Loucy (cell line): ENCODE results near the gene SPOP.
"Not testable (repeated sequence)": the region's sequence is repeated elsewhere in the genome, so short reads cannot be mapped to it uniquely, and the experiment has no call there.

Experiments used
- H2AFZ ChIP-seq: fragments of 200-600 bp; sonication (generic); 2 replicates; pipeline ENCODE4 v1.6.0; 2016; ENCODE audit warnings: antibody characterized with exemption, mild to moderate bottlenecking, low read length, moderate library complexity
- H3F3A ChIP-seq: fragments of 200-600 bp; 2 replicates; pipeline ENCODE4 v1.6.0; 2016; ENCODE audit warnings: antibody characterized with exemption, low read depth, mild to moderate bottlenecking
- H3K27me3 ChIP-seq: fragments of 200-600 bp; sonication (generic); 2 replicates; pipeline ENCODE4 v1.6.1; 2014; ENCODE audit warnings: low read length, mild to moderate bottlenecking; ENCODE audit not compliant: insufficient read depth, poor library complexity, severe bottlenecking
- H3K36me3 ChIP-seq: fragments of 200-600 bp; sonication (generic); 2 replicates; pipeline ENCODE4 v1.6.1; 2016; ENCODE audit warnings: low read length; ENCODE audit not compliant: insufficient read depth
- H3K4me1 ChIP-seq: fragments of 200-600 bp; sonication (generic); 2 replicates; pipeline ENCODE4 v1.5.1; 2014; ENCODE audit warnings: low read length, mild to moderate bottlenecking; ENCODE audit not compliant: insufficient read depth, poor library complexity, severe bottlenecking
- H3K4me2 ChIP-seq: fragments of 200-600 bp; sonication (generic); 2 replicates; pipeline ENCODE4 v1.6.0; 2014; ENCODE audit warnings: antibody characterized with exemption, low read length, low read depth, mild to moderate bottlenecking; ENCODE audit not compliant: poor library complexity, severe bottlenecking
- H3K4me3 ChIP-seq: fragments of 200-600 bp; sonication (generic); 2 replicates; pipeline ENCODE4 v1.5.1; 2014; ENCODE audit warnings: low read length, mild to moderate bottlenecking, mixed read lengths; ENCODE audit not compliant: poor library complexity, severe bottlenecking
- H3K79me2 ChIP-seq: fragments of 200-600 bp; sonication (generic); 2 replicates; pipeline ENCODE4 v1.6.1; 2014; ENCODE audit warnings: low read length; ENCODE audit not compliant: insufficient read depth
- H3K9ac ChIP-seq: fragments of 200-600 bp; sonication (generic); 2 replicates; pipeline ENCODE4 v1.6.0; 2014; ENCODE audit warnings: mild to moderate bottlenecking, low read depth, low read length, moderate library complexity; ENCODE audit not compliant: poor library complexity, severe bottlenecking
- H3K9me2 ChIP-seq: fragments of 200-600 bp; sonication (generic); replicated peaks from 2 replicates; pipeline ENCODE4 v1.6.1; 2016; ENCODE audit warnings: low read depth, low read length, mixed read lengths
- H3K9me3 ChIP-seq: fragments of 200-600 bp; sonication (generic); 2 replicates; pipeline ENCODE4 v1.6.1; 2014; ENCODE audit warnings: mild to moderate bottlenecking, antibody characterized with exemption, low read length, low read depth; ENCODE audit not compliant: insufficient read depth
- H4K20me1 ChIP-seq: fragments of 200-600 bp; sonication (generic); 2 replicates; pipeline ENCODE4 v1.6.0; 2014; ENCODE audit warnings: antibody characterized with exemption, low read length, mild to moderate bottlenecking; ENCODE audit not compliant: insufficient read depth, poor library complexity, severe bottlenecking
- EZH2phosphoT487 ChIP-seq: fragments of 200-600 bp; IDR thresholded peaks from 2 replicates; pipeline ENCODE4 v1.6.1; 2018; ENCODE audit warnings: antibody characterized with exemption, mild to moderate bottlenecking, moderate library complexity, borderline replicate concordance
- TF ChIP-seq, protein P1 (sequence below): fragments of 200-600 bp; sonication (generic); conservative IDR thresholded peaks from 2 replicates; pipeline ENCODE4 v1.5.1; 2014; ENCODE audit warnings: mild to moderate bottlenecking, antibody characterized with exemption, low read length

Gene SPOP

DNA sequence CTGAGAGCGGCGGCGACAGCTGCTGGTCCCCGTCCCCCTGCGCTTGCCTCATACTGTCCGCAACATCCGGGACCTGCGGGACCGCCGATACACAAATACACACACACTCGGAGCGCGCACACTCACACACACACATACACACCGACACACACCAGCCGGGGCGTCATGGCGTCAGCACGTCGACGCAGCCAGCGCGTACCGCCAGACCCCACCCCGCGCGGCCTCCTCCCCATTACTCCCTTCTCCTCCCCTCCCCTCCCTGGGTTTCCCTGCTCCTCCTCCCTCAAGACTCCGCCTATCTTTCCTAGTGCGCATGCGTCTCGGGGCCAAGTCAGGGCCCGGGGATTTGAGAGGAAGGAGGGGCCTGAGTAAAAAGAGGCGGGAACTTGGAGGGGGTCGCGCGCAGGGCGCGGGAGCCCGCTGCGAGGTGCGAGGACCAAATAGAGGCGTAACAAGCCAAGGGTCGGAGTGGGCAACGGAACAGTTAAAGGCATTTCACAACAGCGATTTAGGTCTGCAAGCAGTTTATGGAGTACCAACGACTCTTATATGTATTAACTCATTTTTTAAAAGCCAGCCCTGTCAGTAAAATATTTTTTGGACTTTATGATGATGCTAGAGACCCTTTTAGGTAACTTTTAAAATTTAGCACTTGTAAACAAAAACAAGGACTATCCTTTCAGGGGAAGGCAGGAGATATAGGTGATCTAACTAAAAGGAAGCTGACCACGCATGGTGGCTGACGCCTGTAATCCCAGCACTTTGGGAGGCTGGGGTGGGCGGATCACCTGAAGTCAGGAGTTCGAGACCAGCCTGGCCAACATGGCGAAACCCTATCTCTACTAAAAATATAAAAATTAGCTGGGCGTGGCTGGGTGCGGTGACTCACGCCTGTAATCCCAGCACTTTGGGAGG lies at the start of gene SPOP:
SPOP (minus strand) TSS at position 165 of the 915 bp plus-strand sequence. CDS start 55,287 bp downstream, outside the sequence.
- H3K36me3 ChIP-seq: no peaks in the 10 kb centered on the region
- no peaks in the 10 kb centered on the region for H3K27me3 ChIP-seq
- no peaks in the 10 kb centered on the region for H3F3A ChIP-seq
- H3K4me1 ChIP-seq: peaks cover 24% of the 10 kb centered on the region
- H3K9ac ChIP-seq: peak within 1 kb of the TSS; percentile 83
- no peaks in the 10 kb centered on the region for H3K9me2 ChIP-seq
- peaks cover 38% of the 10 kb centered on the region for H4K20me1 ChIP-seq
- peak within 1 kb of the TSS; percentile 85 for H3K4me3 ChIP-seq
- peak within 1 kb of the TSS; percentile 98 for H2AFZ ChIP-seq
- H3K4me2 ChIP-seq: peak within 1 kb of the TSS; percentile 90
- H3K79me2 ChIP-seq: peaks cover 39% of the 10 kb centered on the region
- TF ChIP-seq, protein P1, sequence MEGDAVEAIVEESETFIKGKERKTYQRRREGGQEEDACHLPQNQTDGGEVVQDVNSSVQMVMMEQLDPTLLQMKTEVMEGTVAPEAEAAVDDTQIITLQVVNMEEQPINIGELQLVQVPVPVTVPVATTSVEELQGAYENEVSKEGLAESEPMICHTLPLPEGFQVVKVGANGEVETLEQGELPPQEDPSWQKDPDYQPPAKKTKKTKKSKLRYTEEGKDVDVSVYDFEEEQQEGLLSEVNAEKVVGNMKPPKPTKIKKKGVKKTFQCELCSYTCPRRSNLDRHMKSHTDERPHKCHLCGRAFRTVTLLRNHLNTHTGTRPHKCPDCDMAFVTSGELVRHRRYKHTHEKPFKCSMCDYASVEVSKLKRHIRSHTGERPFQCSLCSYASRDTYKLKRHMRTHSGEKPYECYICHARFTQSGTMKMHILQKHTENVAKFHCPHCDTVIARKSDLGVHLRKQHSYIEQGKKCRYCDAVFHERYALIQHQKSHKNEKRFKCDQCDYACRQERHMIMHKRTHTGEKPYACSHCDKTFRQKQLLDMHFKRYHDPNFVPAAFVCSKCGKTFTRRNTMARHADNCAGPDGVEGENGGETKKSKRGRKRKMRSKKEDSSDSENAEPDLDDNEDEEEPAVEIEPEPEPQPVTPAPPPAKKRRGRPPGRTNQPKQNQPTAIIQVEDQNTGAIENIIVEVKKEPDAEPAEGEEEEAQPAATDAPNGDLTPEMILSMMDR: no peak
- no peak for TF ChIP-seq EZH2phosphoT487
- no peaks in the 10 kb centered on the region for H3K9me3 ChIP-seq

DNA sequence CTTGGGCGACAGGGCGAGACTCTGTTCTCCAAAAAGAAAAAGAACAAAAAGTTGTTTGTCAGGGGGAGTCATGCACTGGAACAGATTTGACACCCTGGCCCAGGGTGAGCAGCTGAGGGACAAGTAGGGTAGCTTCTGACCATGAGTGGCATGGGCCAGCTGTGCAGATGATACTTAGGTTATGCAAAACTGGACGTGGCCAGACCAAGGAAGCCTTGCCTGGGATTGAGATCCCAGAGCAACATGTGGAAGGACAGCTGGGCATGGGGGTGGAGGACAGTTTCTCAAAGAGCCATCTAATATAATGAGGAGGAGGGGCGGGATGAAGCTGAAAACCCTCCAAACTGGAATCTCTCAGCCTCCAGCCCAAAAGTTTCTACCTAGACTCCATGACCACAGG lies 49.5 kb upstream of the SPOP start:
- Histone ChIP-seq H3K27me3 (no peaks in the 10 kb centered on the region), H3K4me2 (no peak overlapping the region), H3K4me3 (no peak overlapping the region), H2AFZ (no peak overlapping the region), H4K20me1 (peaks cover 95% of the 10 kb centered on the region), H3F3A (no peaks in the 10 kb centered on the region), H3K36me3 (peaks cover 93% of the 10 kb centered on the region; the same call in 1 of the 2 replicates), H3K9me2 (no peaks in the 10 kb centered on the region), H3K9me3 (no peaks in the 10 kb centered on the region), H3K9ac (no peak overlapping the region), H3K4me1 (no peaks in the 10 kb centered on the region), H3K79me2 (peaks cover 100% of the 10 kb centered on the region)
- TF ChIP-seq EZH2phosphoT487: no peak
- TF ChIP-seq, protein P1: no peak

DNA sequence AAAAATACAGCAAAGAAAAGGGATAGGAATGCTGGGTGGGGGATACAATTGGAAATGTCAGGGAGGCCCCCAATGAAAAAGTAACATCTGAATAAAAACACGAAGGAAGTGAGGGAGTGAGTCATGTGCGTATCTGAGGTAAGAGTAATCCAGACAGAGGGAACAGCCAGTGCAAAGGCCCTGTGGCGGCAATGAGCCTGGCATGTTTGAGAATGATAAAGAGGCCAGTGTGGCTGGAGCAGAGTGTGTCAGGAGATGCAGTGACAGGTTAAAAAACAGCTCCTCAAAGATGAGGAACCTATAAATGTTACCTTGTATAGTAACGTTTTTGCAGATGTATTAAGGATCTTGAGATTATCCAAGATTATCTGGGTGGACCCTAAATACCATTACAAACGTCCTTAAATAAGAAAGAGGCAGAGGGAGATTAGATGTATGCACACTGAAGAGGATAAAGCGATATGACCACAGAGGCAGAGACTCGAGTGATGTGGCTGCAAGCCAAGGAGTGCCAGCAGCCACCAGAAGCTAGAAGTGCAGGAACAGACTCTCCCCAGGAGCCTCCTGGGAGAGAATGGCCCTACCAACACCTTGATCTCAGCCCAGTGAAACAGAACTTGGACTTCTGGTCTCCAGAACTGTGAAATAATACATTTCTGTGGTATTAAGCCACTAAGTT lies 47.7 kb upstream of the SPOP start:
- no peak overlapping the region for H3K9ac ChIP-seq
- H3K4me2 ChIP-seq: no peak overlapping the region
- TF ChIP-seq EZH2phosphoT487: no peak
- TF ChIP-seq, protein P1: no peak
- no peaks in the 10 kb centered on the region for H3F3A ChIP-seq
- H3K79me2 ChIP-seq: peaks cover 93% of the 10 kb centered on the region
- H4K20me1 ChIP-seq: peaks cover 87% of the 10 kb centered on the region
- no peaks in the 10 kb centered on the region for H3K27me3 ChIP-seq
- no peaks in the 10 kb centered on the region for H3K9me2 ChIP-seq
- no peak overlapping the region for H3K4me3 ChIP-seq
- no peak overlapping the region for H2AFZ ChIP-seq
- H3K36me3 ChIP-seq: peaks cover 95% of the 10 kb centered on the region
- no peaks in the 10 kb centered on the region for H3K9me3 ChIP-seq
- no peaks in the 10 kb centered on the region for H3K4me1 ChIP-seq

DNA sequence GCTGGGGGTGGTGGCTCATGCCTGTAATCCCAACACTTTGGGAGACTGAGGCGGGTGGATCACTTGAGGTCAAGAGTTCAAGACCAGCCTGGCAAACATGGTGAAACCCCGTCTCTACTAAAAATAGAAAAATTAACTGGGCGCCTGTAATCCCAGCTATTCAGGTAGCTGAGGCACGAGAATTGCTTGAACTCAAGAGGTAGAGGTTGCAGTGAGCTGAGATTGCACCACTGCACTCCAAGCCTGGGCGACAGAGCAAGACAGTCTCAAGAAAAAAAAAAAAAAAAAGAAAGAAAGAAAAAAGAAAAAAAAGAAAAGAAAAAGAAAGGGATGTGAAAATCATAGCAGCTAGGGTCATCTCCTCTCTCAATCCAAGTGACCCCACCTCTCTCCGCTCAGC lies 46.7 kb upstream of the SPOP start:
- Histone ChIP-seq H3K36me3 (peaks cover 95% of the 10 kb centered on the region), H3K79me2 (peaks cover 83% of the 10 kb centered on the region), H4K20me1 (peaks cover 82% of the 10 kb centered on the region)
- H3K9me2 ChIP-seq, H3K4me1 ChIP-seq, H3K9ac ChIP-seq, H3F3A ChIP-seq, H3K9me3 ChIP-seq, H3K27me3 ChIP-seq, H3K4me2 ChIP-seq, H3K4me3 ChIP-seq, H2AFZ ChIP-seq: not testable (repeated sequence)
